GM19467 (cell line): Measurements from ENCODE around the gene CLCN4.

Experiments used
- ATAC-seq: cut with Tn5 transposase; IDR thresholded peaks from one replicate; pipeline ENCODE4 v1.9.1; 2021; ENCODE audit warnings: mild to moderate bottlenecking, moderate library complexity; ENCODE audit not compliant: unreplicated experiment

CLCN4 gene

DNA sequence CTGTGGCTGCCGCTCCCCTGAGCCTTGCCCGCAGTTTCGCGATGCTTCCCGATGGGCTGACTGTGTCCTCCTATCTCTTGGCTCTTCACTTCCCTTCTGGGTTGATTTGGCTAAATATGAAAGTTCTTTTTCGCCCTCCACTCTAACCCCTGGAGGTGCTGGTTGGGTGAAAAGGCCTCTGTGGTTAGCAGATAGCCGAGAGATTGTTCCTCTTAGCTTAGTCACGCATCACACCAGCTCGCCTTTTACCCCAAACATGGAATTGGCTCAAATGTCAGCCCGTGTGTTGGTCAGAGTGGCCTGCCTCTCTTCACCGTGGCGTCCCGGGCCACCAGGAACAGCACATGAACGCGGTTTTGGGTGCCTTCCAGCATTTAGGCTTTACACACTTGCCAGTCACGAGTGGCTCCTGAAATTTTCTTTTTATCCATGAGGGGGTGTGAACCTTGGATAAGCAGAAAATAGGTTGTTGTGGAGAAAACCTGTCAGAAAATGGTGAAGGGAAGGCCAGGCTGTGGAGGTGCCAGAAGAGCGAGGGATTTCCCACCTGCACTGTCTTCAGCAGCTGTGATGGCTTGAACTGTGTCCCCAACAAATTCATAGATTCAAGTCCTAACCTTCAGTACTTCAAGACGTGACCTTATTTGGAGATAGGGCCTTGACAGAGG lies 8.9 kb downstream of the CLCN4 start:
- no peak for ATAC-seq

DNA sequence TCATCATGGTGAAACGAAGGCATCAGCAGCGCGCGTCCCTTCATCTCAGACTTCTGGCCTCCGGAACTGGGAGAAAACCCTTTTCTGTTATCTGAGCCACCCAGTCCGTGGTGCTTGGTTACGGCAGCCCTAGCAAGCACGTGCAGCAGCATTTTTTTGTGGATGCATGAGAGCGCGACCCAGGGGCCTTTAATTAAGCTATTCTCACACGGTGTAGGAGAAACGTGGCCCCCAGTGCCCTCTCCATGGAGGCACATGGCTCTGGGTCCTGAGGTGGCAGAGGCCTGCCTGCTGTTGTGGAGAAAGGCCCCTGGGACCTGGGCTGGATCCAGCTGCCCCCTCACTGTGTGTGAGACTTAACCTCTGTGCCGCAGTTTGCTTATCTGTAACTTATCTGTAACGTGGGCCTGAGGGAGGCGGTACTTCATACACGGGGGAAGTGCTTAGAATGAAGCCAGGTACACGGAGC lies 9.5 kb downstream of the CLCN4 start:
- ATAC-seq = no peak

- no peak for ATAC-seq
Observed at GRCh38 chrX:10166731-10167151, 10.0 kb downstream of the CLCN4 start.

GRCh38 chrX:10167573-10167972 lies 10.8 kb downstream of the CLCN4 start:
- ATAC-seq = peak; percentile 53

DNA sequence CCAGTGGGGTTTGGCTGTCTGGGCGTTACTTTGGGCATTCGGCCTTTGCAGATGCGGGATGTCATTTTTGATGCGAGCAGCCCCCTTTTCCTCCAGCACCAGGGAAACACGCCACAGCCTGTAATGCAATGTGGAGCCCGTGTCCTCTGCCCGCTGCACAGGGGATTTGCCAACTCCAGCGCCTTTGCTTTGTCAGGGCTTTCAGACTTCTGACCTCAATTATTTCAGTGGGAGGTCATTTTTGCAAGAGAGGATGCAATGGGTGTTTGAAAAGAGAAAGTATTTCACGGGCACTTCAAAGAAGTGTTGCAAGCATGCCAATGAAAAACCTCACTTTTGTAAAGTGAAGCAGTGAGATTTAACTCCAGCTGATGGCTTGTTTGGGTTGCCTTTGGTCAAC lies 11.5 kb downstream of the CLCN4 start:
- ATAC-seq = no peak

GRCh38 chrX:10169175-10169574 lies 12.4 kb downstream of the CLCN4 start:
- ATAC-seq = no peak

- no peak for ATAC-seq
Observed at GRCh38 chrX:10171249-10171648, 14.5 kb downstream of the CLCN4 start.

- no peak for ATAC-seq
Observed at GRCh38 chrX:10172877-10173276, 16.1 kb downstream of the CLCN4 start.

DNA sequence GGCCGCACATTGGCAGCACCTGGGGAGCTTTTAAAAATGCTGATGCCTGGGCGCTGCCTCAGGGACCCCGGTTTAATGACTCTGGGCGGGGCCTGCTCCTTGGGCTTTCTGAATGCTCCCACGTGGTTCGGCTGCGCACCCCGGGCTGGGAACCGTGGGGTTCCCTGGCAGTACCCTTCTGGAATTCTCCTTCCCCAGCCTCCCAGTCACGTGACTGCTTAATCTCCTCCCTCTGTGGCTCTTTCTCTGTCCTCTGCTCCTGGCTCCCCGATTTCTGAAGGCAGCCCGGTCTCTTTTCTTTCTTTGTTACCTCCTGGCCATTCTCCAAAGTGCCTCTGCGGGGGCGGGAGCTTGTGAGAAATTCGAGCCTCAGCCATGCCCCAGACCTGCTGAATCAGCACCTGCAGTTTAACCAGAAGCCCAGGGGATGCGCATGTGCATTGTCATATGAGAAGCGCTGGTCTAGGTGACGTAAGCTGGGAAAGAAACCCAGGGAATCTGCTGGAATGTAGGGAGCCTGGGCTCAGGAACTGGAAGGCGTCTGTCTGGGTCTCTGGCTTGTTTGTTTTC lies 16.6 kb downstream of the CLCN4 start:
- ATAC-seq = no peak

GRCh38 chrX:10174051-10174450 lies 17.3 kb downstream of the CLCN4 start:
- no peak for ATAC-seq

DNA sequence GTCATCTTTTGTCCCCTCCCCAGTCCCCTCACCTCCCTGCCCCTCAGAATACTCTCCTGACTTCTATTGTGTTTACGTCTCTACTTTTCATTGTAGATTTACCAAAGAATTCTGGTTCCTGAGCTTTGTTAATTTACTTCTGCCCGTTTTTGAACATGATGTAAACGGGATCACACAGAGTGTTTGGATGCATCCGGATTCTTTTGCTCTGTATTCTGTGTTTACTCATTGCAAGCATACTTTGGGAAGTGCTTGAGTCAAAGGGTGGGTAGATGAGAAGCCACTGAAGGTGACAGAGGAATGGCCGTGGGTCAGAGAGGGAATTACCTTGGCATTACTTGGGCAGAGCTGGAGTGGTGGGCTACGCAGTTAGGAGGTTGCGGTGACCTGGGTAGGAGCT lies 18.0 kb downstream of the CLCN4 start:
- ATAC-seq = no peak

- ATAC-seq = no peak
Observed at GRCh38 chrX:10175319-10175871, 18.6 kb downstream of the CLCN4 start.

- ATAC-seq = no peak
Observed at GRCh38 chrX:10176121-10177003, 19.6 kb downstream of the CLCN4 start.

DNA sequence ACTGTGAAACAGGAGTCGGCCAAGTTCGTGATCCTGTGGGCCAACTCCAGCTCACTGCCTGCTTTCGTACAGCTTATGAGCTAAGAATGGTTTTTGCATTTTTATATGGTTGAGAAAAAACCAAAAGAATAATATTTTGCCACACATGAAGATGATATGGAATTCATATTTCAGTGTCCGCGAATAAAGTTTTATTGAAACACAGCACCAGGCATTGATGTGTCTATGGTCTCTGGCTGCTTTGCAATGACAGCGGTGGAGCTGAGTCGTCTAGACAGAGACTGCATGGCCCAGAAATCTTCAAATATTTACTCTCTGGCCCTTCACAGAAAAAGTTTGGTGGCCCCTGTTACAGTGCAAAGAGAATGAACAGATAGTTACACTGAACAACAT lies 20.2 kb downstream of the CLCN4 start:
- ATAC-seq = no peak

- no peak for ATAC-seq
Observed at GRCh38 chrX:10177601-10178000, 20.8 kb downstream of the CLCN4 start.

DNA sequence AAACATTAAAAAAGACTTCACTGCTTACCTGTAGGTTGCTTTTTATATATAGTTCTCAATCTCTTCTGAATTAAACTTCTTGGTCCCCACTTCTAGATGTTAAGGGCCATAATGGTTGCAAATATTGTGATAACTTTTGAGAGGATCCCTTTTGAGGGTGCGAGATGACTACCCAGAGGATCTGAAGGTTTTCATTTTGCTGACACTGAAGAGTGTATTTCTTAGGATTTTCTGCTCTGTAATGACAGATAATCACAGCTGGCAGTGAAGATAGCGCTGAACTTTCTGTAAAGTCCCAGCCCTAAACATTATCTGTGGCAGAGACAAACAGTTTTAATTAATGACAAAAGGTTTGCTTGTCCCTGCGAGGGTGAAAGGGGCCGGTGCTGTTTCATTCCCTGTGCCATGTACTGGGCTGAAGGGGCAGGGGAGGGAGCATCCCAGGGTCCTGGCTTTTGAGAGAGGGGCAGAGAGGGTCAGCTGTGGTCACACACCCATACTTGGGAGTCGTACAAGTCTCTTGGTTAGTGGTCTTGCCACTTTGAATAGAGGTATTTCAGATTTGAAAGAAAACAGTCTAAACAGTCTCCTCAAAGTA lies 22.2 kb downstream of the CLCN4 start:
- ATAC-seq = no peak

- ATAC-seq = no peak
Observed at GRCh38 chrX:10183760-10184159, 27.0 kb downstream of the CLCN4 start.

DNA sequence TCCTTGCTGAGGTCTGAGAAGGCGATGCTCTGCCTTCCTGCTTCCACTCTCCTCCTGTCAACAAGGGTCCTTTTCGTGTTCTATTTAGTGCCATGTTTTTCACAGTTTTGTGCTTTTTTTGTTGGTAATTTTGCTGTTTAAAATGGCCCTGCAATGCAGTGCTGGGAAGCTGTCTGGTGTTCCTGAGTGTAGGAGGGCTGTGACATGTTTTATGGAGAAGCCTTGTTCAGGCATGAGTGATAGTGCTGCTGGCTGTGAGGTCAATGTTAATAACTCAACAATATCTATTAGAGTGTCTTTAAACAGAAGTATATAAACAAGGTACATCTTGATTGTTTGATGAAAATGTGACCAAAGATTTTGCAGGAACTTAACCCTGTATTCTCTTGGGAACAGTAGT lies 27.6 kb downstream of the CLCN4 start:
- ATAC-seq = no peak

GRCh38 chrX:10186355-10186754 lies 29.6 kb downstream of the CLCN4 start:
- no peak for ATAC-seq

DNA sequence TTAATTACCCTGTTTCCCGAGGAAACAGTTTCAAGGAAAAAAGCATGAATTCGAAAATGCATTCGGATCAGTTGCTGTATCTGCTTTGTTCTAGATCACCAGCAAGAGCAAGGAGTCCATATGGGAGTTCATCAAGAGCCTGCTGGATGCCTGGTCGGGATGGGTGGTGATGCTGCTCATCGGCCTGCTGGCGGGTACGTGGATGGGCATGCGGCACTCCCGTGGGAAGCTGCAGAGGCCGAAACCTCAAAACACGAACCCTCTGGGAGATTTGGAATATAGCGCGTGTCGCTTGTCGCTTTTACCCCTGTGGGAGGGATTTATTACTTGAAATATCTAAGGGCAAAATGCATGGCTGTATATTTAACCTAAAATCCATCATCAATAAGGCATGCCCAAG lies 30.6 kb downstream of the CLCN4 start:
- ATAC-seq = no peak
